Stimulated activated CD4-positive, alpha-beta T cell treated with anti-CD3 and anti-CD28 coated beads, Interleukin-4, amount 100 ng/mL, for 24 hours (primary cell): Measurements from ENCODE around the gene APBA2.
A peak's percentile ranks its signal among the peaks of the same experiment; 100 is the strongest.

ENCODE experiments used
- DNase-seq: peaks from one replicate; pipeline ENCODE4 v3.0.0-alpha.2; 2020

The APBA2 gene

DNA sequence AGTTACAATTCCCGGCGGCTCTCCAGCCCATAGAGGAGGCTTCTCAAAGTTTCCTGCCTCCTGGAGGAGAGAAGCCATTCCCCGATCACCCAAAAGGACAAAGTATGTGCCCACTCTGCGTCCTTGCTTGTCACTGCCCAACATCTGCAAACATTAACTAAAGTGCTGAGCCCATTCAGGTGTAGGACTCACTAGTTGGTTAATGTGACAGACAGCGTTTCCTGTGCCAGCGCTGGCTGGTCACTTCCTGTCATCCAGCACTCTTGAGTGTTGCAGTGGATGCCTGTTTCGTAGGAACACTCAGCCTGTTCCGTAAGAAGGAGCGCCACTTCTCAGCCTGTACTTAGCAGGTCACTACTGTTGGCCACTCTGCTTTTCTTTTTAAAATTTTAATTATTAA lies 100.3 kb downstream of the APBA2 start:
- DNase-seq, result no peak

DNA sequence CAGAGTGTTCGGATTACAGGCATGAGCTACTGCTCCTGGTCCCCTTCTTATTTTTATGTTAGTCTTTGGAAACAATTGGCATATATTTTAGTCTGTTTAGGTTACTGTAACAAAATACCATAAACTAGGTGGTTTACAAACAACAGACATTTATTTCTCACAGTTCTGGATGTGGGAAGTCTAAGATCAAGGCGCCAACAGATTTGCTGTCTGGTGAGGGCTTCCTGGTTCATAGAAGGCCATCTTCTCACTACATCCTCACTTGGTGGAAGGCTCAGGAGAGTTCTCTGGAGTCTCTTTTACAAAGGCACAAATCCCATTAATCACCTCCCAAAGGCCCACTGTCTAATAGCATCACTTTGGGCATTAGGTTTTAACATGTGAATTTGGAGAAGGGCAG lies 101.0 kb downstream of the APBA2 start:
- no peak for DNase-seq

DNA sequence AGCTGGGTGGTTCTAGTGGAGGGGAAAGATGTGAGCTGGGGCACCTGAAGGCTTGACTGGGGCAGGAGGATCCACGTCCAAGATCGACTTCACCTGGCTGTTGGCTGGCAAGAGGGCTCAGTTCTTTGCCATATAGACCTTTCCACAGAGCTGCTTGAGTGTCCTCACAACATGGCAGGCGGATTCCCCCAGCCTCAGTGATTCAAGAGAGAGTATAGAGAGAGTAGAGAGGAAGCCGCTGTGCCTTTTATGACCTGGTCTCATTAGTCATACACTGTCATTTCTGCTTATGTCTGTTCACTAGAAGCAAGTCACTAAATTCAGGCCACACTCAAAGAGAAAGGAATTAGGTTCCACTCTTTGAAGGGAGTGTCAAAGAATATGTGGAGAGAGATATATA lies 101.6 kb downstream of the APBA2 start:
- no peak for DNase-seq

DNA sequence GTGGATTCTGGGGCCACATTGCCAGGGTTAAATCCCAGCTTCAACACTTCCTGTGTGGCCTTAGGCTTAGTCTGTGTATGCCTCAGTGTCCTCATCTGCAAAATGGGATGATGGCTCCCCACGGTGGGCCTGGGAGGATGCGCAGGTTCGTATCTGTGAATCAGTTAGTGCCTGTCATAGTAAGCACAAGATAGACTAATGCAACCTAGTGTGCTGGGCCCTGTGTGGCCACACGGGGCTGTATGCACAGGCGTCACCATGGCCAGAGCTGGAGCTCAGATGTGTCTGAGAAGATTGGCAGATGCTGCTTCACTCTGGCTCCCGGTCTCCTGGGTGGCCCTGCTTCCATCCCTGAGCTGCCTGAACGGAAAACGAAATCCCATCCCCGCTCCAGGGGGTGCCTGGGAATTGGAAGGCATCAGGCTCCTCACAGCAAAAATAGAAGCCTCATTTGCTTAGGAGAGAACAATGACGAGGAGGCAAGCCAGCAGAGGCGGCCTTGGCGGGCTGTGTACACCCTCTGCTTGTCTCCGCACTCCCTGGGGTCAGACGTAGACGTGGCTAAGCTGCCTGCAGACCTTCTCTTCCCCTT lies 103.6 kb downstream of the APBA2 start:
- DNase-seq, result no peak

DNA sequence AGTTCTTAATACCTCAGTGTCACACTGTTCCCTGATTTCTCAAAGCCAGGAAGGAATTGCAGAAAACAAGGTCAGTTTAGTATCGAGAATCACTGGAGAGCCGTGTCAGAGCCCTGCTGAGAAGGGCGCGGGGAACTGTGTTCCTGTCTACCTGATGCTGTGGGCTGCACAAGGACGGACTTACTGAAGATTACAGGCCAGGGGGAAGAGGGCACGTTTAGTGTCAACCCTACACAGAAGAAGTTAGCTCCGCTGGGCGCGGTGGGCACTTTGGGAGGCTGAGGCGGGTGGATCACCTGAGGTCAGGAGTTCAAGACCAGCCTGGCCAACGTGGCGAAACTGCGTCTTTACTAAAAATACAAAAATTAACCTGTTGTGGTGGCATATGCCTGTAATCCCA lies 104.1 kb downstream of the APBA2 start:
- no peak for DNase-seq

DNA sequence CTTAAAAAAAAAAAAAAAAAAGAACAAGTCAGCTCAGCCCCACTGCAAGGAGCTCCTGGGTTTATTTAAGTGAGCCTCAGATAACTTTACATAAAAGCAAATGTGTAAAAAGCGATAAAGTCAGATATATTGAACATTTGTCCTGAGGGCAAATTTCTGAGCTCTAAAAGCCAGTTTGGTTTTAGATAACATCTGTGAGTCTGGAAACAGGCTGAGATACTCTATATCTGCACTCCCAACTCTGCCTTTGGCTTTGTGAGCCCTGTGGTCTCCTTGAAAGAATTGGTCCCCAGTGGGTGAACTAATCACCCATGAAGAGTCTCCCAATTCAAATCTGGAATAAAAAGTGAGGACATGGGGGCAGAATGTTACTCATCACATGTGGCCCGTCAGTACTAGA lies 104.6 kb downstream of the APBA2 start:
- DNase-seq, result no peak

DNA sequence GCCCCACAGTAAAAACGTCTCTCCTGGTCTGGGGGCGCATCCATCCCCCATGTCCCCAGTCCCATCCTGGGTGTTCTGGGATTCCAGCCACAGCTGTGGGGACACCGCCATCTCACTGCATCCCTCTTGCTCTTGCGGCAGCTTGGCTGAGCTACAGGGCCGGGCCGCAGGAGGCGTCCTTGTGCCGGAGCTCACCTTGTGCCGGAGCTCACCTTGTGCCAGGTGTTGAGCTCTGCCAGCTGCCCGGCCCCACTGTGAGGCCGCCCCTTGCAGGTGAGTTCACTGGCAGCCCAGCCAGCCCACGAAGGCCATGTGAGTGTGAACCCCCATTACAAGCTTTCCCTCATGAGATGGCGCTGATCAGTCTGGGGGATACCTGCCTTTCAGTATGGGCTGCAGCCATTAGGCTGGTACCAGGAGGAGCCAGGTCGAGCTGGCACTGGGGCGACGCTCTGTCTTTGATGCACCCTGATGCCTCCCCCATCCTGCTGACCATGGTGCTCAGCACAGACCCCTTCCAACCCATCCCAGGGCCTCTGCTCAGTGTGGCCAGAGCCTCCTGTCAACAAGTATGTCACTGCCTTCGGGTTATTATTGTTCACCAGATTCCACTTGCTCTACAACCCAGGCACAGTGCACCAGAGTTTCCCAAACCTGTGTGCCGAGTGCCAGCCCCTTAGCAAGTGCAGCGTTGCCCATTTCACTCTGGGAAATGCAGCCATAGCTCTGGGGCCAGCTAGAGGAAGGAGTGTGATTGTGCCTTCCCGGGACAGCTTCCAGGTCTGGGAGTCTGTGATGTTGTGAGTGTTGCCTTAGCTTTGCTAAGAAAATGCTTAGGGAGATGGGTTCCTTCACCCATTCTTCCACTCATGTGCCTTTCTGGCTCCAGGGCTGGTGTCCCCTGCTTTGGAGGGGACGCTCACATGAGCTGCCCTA lies 105.7 kb downstream of the APBA2 start:
- no peak for DNase-seq

DNA sequence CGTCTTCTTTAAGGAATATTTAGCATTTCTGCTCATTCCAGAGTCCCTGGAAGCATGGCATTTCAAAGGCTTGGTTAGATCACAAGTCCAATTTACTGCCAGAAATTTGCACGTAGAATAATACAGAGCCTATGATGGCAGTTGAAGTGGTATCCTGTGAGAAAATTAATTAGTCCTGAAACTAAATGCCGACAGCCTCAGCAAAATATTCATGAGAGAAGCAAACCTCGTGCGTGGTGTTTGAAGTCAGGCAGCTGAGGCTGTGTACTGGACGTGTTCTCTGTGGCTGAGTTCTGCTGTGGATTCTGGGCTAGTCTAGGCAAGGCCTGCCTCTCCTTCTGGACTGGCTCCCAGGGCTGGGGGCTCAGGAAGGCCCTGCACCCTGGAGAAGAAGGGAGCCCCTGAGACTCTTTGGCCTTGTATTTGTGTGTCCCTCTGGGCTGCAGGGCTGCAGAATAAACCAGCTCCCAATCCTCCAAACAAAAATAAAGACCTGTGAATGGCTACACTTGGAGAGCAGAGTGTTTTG lies 106.6 kb downstream of the APBA2 start:
- DNase-seq, result no peak

DNA sequence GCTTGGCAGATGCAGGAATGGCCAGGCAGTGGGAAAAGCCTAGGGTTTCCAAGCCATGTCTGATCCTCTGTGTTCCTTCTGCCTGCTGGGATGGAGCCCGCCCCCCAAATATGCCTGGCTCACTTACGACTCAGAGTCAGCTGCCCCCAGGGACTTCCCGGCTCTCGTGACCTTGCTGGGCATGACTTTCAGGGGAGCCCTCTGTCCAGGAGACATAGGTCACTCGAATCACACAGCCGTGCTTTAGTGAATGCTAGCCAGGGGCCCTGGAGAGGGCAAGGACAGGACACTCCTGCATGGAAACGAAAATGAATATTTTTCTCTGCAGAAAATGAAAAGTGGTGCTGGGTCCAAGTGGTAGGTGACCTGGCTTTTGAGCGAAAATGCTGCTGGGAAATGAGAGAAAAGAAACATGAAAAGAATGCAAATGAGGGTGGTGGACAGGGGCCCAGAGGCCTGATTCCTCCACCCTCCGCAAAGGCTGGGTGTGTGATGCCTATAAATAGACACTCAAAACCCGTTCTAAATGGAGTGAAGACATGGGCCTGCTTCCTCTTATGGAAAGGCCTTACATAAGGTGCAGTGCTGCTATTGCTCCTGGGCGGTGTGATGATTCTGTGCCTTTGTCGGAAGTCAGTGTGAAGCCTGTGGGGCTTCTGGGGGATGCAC lies 107.4 kb downstream of the APBA2 start:
- DNase-seq, result no peak

DNA sequence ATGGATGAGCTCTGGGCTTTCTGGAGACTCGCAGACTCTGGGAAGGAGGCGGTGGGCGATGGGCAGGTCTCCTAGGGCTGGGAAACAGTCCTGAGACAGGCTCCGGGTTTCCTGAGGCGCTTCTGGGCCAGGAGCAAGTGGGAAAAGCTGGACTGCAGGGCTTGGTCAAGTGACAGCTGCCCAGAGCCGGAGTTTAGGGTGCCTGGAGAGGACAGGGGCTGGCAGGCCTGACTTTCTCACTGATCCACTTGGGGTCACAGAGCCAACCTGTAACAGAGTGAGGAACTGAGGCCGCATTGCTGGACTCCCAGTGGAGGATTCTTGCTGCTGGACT lies 107.9 kb downstream of the APBA2 start:
- DNase-seq, result no peak

DNA sequence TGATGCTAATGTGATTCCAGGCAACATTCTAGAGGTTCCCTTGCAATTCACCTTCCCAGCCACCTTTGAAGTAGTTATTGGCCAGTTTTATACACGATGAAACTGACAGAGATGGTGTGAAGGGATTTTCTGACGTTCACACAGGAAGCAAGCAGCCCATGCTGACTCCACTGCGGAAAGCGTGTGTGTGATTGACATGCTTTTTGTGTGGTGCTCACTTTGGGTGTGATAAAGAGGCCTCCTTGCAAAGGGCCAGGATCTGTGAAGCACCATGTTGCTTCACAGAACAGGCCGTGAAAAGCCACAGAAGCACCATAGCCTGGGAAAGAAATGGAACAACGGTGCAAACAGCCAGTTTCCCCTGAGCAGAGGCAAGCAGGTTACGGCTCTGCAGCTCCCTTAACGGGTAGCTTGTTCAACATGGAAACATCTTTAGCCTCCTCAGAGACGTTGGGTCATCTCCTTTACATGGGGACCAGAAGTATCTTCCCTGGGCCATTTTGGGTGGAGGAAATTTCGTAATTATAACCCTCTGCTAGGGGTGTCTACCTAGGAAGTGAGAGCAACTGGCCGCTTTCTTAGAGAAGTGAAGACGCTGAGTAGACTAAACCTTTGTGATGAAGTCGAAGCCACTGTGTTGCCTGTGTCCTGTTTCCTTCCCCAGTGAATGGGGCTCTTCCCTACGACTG lies 108.5 kb downstream of the APBA2 start:
- peak; percentile 46 for DNase-seq

DNA sequence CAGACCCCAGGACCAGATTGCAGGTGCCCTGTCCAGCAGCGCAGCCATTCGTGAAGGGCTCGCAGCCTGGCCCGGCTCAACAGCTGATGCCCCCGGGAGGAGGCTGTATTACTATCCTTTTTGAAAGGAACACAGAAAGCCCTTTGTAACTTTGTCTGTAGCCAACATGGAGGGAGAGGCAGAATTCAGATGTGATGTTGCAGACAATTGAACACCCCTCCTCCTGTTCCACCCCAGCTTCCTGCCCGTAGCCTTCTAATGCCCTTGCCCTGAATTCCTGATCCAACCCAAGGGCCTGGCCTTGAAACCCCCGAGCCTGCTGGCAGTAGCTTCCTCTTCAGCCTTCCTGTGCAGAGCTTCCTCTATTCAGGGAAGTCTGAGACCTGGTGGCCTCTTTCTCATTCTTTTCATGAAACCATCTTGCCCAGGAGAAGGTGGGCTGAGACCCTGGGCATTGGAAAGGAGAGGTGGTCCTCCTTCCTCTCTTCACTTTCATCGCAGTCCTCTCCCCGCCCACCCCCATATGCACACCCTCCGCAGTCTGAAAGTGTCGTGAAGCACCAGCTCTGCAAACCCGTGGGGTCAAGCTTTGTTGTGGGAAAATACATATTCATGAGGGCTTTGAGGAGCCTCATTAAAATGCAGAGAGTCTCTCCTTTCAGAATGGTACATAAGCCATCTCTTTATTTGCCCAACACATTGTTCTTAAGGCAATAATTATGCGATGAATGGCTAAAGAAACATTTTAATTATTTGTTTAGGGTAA lies 109.2 kb downstream of the APBA2 start:
- no peak for DNase-seq

DNA sequence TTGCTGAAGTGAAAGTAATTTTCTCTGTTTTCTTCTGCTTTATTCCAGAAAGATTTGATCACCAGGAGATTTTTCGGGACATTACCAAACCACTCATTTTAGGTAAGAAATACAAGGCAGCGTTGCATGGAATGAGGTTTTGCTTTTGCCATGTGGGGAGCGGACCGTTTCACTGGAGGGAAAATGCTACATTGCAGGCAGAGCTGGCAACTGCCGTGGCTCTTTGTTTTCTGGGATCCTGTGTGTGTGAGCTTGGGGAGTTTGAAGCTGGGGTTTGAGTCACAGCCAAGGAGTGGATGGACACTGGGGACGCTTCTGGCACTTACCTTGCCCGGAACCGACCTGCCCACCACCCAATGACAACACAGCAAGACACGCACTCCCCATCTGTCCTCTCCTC lies 109.9 kb downstream of the APBA2 start:
- no peak for DNase-seq

DNA sequence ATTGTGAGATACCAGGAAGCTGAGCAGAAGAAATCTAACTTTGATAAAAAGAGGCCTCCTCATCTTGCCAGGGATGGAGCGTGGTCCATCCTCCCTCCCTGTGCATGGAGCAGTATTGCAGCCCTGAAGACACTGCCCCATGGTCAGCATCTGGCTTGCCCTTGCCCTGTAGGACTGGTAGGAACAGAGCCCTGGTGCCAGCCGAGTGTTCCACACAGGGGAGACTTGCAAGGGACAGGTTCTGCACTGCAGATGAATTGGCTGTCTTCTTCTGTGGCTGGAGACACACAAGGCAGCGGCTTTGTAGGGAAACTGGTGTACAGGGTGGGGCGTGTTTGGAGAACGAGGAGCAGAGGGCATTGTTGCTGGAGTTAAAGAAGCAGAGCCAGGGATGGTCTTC lies 110.5 kb downstream of the APBA2 start:
- no peak for DNase-seq

DNA sequence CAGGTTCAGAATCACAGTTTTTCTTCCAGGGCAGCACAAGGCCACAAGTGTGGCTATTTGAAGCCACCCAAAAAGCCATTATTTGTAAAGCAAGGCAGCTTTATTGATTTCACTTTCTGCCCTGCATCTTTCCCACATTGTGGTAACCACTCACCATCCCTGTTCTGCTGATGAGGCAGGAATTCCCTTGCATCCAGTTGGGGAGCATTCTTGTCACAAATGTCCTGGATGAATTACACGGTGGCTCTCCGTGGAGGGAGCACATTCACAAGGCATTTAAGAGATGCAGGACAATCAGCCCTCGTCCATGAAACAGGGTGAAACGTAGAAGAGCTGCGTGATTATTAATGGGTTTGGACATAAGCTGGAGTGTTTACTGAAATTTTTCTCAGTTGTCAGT lies 111.2 kb downstream of the APBA2 start:
- DNase-seq, result no peak

DNA sequence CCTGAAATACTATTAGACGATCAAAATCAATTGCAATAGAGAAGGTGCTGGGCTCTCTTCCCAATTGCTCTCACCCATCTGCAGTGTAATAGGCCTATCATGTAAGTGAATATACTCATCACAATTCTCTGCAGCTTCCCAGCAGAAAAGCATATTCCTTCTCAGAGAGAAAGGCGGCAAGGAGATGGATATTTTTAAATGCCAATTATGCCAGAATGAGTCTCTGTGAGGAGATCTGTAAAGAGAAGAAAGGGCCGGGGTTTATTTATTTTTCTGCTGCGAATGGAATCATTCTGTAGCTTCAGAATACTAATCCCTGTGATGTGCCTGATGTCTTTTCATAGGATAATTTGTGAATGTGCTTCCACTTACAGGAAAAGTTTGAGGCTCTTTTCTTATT lies 112.0 kb downstream of the APBA2 start:
- no peak for DNase-seq

DNA sequence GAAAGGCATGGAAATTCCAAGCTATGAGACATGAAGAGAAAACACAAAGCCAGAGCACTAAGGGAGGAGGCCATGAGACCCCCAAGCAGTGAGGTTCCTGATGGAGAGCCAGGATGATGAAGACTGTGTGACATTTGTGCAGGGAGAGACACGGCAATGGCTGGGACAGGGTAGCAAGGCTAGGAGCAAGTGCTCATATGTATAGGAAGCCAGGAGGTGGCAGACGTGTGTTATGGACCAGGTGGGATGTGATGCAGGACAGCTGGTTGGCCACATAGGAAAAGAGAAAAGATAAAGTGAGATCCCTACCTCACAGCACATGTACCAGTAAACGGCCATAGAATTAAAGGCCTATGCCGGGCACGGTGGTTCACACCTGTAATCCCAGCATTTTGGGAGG lies 112.7 kb downstream of the APBA2 start:
- no peak for DNase-seq

DNA sequence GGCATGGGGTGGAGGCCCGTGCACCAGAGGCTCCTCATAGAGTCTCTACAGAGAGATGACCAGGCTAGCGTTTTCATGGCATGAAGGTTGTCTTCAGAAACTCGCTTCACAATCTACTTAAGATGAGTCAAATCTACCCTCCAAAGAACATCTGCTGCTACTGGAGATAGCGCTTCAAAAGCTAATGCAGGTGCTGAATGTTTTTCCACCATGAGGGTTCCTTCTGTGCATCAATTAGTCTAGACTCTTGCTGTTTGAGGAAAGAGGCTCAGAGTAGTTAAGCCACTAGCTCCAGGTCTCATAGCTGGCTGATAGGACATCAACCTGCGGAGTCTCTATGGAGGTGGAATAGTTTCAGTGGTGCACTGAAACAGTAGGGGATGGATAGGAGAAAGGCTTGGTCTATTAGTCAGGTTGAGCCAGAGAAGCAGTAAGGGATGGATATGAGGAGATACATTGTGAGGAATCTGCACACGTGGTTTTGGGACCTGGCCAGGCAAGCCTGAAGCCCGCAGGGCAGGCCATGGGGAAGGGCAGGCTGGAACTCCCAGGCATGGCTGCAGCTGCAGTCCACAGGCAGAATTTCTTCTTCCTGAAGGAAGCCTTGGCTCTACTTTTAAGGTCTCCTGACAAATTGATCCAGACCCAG lies 117.5 kb downstream of the APBA2 start:
- DNase-seq, result no peak

DNA sequence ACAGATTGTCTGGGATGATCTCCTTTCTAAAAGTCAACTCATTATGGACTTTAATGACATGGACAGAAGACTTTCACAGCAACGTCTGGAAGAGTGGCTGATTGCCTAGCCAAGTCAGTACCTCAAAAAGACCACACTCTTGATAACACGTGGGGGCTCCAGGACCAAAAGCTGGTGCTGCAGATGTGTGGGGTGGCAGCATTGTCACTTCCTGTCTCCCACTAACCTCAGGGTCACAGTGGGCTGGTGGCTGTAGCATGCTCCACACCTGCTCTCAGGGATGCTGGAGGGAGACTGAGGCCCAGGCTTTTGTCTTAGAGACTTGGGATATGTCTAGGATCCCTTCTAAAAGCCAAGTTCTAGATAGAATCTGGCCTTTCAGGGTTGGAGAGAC lies 118.1 kb downstream of the APBA2 start:
- no peak for DNase-seq

DNA sequence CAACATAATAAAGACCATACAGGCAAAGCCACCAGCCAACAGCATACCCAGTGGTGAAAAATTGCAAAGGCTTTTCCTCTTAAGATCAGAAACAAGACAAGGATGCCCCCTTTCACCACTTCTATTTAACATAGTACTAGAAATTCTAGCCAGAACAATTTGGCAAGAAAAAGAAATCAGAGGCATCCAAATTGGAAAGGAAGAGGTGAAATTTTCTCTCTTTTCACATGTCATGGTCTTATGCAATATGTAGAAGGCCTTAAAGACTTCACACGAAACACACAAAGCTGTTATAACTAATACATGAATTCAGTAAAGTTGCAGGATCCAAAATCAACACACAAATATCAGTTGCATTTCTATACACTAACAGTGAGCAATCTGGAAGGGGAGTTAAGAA lies 120.2 kb downstream of the APBA2 start:
- DNase-seq, result no peak

DNA sequence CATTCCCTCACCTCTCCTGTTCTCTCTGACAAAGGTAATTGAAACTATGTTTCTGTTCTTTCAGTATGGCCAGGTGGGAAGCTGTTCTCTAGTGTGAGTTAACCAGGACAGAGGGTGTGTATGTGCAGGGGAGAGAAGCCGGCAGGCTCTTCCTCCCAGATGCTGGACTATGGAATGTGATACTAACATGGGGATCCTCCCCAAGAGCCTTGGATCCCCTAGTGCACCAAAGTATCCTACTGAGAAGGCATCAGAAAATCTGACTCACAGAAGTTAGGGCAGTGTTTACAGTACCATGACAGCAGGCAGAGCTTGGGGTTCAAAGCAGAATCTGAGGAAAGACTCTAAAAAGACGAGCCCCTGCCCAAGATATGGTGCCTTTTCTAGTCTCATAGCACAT lies 123.1 kb downstream of the APBA2 start:
- no peak for DNase-seq

DNA sequence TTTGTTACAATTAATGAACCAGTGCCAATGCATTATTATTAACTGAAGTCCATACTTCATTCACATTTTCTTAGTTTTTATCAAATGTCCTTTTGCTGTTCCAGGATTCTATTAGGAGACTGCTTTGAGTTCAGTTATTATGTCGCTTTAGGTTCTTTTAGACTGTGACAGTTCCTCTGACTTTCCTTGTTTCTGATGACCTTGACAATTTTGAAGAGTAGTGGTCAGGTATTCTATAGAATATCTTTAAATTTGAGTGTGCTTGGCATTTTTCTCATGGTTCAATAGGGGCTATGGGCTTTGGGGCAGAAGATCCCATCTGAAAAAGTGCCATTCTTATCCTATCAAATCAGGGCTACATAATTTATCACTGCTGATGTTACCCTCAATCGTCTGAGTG lies 126.3 kb downstream of the APBA2 start:
- no peak for DNase-seq
